ENCODE data around the gene GLI2.

Gene GLI2

DNA sequence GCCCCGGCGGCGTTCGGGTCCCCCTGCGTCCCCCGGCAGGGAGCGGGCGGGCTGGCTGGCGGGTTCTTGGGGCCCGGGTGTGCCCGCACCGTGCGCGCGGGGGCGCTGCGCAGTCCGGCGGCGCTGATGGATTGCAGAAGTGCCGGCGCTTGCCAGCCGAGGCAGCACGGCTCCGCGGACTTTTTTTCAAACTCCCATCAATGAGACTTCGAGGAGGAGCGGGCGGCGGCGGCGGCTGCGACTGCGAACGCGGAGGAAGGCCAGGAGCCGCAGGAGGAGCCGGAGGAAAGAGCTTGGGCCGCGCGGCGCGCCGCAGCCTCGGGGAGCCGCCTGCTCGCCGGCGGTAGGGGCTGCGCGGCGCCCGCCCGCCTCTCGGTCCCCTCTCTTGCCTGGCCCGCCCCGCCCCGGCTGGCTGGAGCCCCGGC lies at the start of gene GLI2:
GLI2 (plus strand) TSS at position 123 of the 425 bp plus-strand sequence. CDS start 61,453 bp downstream, outside the sequence.
- DNase-seq = no peak

DNA sequence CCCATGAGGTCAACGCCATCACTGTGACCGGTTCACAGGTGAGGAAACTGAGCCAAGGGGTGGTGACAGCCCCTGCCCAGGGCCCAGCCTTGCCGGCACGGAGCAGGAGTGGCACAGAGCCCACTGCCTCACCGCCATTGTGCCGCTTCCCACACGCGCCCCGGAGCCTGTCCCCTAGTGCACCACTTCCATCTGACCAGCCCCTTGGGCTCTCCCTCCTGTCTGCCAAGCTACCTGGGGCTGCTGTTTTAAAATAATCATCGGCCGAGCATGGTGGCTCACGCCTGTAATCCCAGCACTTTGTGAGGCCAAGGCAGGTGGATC lies 49.7 kb upstream of the GLI2 start:
- no peak for DNase-seq

DNA sequence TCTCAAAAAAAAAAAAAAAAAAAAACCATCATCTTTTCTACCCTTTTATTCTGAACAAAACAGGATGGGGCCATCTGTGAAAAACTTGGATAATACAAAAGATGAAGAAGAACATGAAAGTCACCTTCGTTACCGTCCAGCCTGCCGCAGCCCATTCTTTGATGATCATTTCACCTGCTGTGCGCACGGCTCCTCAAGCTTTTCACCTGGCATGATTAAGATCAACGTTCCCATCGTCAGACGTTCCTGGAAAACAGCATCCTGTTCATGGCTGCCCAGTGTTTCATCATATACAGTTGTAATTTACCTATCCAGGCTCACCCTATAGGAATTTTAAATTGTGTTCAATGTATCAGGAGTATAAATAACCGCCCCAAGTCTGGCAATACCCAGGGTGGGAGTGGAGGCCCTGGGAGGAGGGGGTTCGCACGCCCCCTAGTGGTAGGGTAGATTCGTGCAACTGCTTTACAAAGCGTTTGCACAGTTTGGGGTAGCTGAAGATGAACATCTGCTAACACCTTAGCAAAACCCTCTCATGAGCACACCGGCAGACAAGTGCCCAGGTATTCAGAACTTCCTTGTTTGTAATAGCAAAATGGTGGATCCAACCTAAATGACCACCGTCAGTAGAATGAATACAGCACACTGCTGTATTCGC lies 49.0 kb upstream of the GLI2 start:
- DNase-seq = no peak

DNA sequence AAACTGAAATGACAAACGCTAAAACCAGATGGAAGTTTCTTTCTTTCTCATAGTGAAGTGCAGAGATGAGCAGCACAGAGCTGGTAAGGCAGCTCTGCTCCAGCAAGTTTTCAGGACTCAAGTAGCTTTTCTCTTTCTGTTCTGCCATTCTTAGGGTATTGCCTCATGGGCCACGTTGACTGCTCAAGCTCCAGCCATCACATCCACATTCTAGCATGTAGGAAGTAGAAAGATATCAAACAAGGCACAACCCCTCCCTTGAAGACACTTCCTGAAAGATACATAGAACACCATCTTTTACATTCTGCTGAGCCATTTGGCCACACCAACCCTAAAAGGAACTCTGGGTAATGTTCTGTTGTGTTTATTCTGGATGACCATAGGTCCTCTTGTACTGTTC lies 48.5 kb upstream of the GLI2 start:
- no peak for DNase-seq

DNA sequence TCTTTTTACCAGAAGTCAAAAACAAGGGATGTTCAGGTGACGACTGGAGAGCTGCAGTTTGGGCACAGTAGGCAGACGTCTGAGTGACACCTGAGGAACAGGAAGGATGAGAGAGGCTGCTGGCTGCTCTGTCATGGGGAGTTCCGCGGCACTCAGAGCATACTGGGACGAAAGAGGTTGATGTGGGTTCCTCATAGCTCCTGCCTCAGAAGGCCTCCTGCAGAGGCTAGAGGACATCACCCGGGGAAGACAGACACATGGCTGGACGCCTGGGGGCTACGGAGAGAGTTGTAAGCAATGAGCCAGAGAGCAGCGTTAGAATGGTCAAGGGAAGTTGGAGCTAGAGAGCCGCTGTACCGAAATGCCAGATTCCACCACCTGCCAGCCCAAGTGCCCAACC lies 45.1 kb upstream of the GLI2 start:
- no peak for DNase-seq

DNA sequence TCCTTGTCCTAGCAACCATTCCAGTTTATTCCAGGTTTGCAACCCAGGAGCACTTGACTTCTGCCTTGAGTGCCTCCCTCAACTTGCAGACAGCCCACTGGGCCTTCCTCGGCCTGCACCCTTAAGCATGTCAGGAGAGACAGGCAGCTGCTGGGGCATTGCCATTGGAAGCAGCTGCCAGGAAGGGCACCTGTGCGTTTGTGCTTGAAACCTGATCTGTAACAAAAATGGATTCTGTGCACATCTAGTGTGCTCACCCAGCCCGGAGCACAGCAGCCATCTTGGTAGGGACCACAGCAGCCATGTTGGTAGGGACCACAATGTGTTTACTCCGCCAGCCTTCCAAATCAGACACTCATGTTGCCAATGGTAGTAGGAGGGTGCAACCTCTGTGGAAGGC lies 44.3 kb upstream of the GLI2 start:
- DNase-seq = no peak

DNA sequence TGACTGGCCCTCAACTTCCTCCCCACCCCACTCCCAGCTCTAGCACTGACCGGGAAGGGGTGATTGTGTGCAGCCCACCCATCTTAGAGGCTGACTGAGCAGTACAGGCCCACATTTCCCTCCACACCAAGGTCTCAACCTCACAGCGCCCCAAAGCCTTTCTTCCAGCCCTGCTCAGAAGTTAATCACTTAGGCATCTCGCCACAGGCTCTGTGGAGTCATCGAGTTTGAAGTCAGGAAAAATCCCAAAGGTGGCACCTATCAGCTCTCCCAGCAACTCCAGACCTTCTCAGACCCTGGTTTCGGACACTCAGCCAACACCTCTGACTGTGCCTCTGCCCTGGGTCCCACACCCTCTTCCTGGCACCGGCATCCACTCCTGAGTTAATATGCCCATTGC lies 43.0 kb upstream of the GLI2 start:
- DNase-seq = no peak

DNA sequence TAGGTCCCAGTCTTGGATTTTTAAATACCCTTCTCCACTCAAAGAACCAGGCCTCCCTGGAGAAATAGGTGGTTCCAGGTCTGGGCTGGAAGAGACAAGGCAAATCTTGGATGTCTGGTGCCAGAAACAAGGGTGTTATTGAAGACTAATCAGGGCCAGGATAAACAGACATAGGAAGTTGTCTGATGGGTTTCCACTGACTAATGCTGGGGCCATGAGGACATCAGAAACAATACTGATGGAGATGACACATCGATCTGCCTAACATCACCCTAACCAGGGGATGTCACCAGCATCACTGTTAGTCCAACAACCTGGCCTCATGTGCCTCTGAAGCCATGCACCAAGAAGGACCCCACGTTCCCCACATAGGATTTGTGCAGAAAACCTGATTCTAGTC lies 42.5 kb upstream of the GLI2 start:
- no peak for DNase-seq

DNA sequence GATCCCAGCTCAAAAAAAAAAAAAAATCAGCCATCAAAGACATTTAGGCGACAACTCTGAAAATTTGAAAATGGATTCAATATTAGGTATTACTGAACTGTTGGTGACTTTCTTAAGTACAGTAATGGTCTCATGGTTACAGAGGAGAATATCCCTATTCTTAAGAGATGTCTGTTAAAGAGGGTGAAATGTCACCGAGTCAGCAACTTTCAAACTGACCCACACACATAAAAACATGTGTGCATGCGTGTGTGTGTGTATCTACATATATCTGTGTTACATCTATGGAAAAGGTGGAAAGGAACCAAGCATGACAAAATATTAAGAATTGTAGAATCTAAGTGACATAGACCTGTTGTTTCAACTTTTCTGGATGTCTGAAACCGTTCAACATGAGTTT lies 41.6 kb upstream of the GLI2 start:
- no peak for DNase-seq

DNA sequence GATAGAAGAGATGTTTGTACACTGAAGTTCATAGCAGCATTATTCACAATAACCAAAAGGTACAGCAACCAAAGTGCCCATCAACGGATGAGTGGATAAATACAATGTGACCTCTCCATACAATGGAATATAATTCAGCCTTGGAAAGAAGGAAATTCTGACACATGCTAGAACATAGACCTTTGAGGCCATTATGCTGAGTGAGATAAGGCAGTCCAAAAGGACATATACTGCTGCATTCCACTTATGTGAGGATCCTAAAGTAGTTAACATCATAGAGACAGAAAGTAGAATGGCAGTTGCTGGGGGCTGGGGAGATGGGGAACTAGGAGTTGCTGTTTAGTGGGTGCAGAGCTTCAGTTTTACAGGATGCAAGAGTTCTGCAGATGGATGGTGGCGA lies 38.2 kb upstream of the GLI2 start:
- DNase-seq = no peak

DNA sequence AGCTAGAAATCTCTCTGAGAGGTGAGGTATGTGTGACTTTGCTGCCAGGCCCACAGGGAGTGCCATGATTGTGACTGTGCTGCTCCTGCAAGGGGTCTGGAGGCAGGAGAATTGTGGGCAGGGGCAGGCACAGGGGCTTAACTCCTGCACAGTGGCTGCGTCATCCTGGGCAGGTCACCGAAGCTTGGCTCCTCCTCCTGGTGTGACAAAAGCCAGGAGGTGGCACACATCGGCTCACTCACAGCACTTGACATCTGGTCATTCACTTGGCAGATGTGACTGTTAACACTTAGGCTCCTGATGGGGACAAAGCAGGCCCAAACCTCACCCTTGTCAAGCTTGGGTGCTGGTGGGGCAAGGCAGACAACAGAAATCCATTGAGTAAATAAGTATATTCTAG lies 36.4 kb upstream of the GLI2 start:
- DNase-seq = no peak

DNA sequence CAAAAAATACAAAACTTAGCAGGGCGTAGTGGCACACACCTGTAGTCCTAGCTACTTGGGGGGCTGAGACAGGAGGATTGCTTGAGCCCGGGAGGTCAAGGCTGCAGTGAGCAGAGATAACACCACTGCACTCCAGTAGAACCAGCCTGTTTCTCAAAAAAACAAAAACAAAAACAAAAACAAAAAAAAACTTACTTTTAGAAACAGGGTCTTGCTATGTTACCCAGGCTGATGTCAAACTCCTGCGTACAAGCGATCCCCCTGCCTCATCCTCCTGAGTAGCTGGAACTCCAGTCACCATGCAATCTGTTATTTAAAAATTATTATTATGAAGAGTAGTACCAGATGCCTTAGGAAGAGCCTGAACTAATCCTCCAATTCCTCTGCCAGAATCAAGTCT lies 35.0 kb upstream of the GLI2 start:
- DNase-seq = no peak

DNA sequence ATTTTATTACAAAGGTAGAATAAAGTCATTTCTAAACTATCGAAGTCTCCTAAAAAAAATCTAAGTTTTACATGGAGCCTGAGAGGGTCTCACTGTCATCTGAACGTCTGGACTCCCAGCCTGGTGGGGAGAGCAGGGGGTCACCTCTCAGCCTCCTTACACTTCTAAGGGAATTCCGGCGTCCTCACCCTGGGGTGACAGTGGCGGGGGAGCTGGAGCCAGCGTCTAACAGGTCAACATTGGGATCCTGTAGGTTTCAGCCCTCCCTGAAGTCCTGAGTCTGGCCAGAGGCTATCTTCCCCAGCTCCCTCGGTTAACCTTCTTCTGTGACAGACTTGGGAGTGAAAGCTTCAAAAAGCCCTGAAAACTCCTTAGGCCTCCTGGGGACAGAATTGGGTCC lies 34.6 kb upstream of the GLI2 start:
- DNase-seq = no peak

DNA sequence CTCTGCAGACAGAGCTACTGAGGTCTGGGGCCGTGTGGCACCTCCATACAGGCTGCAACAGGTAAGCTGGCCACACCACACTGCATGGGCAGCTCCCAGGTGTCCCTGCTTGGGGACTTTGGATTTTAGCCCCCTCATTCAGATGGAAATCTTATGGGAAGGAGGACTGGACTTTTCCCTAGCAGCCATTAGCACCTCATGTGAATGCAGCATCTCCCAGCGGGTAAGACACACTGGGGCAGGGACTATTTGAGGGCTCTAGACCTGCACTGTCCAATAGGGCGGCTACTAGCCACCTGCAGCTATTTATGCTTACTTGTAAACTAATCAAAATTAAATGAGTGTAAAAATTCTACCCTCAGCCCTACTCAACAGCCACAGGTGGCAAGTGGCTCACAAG lies 34.2 kb upstream of the GLI2 start:
- DNase-seq = no peak

DNA sequence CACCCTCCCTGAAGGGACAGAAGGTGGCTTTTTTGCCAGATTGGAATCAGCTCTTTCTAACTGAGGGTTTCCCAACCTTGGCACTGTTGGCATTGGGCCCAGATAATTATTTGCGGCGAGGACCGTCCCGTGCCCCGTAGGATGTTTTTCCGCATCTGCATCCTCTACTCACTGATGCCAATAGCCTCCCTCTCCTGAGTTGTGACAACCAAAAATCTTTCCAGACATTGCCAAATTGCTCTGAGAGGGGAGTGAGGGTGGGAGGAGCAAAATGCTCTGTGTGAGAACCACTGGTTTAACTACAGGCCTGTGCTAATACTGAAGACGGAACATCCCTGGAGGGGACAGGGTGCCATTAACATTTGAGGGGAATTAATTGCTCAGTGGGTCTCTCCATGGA lies 33.6 kb upstream of the GLI2 start:
- DNase-seq = no peak

DNA sequence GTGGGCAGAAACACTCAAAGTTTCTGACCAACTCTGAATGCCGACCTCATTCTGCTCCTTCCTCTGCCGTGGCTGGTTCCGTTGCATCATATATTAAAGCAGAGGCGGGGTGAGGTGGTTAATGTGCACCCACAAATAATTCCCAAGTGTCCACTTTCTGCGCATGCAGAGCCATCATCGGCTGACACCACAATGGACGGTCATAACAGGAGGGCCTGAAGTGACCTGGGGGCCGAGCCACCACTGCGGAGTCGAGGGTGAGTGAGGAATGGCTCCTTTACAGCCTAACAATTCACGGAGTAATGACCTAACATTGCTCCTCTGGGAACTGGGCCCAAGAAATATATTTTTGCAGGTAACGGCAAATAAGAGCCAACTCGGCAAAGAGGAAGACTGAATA lies 32.9 kb upstream of the GLI2 start:
- DNase-seq = no peak

DNA sequence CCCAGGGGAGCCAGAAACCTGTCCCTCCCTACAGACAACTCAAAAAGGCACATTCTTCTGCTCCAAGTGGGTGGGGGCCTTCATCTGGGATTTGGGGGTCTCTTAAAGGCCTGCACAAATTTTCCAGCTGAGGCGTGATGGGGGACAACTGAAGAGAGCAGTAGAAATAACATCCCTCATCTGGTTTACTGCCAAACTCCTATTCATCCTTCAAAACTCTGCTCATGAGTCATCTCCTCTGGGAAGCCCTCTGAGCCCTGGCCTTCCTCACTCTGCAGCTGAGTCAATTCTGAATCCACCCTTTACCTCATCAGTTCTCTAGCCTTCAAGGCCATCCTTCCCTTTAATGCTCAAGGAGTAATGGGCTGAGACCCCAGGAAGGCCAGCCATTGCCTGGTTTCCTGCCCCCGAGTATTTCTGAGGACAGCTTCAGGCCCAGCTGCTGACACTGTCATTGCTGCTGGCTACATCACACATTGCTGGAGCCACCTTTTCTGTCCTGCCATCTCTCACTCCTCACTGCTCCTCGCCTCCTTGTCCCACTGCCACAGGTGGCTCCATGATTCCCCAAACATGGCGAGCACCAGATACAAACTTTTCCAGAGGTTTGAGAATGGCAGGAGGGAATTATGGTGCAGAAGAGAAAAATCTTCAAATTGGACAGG lies 32.2 kb upstream of the GLI2 start:
- no peak for DNase-seq

DNA sequence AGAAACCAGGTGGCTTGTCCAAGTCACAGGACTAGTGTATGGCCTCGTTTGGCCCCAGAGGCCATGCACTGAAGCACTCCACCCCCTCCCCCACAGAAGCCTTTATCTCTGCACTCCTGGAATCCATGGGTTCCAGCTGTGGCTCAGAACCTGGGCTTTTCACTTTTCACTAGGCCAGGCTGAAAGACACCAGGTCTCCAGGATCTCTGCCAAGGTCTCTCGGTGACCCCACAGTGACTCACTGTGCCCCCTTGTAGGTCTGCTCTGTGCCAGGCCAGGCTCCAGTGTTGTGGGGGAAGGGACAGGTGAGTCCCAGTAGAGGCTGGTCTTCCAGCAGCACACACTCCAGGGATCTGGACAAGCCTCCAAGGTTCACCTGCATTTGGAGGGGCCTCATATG lies 31.0 kb upstream of the GLI2 start:
- no peak for DNase-seq

DNA sequence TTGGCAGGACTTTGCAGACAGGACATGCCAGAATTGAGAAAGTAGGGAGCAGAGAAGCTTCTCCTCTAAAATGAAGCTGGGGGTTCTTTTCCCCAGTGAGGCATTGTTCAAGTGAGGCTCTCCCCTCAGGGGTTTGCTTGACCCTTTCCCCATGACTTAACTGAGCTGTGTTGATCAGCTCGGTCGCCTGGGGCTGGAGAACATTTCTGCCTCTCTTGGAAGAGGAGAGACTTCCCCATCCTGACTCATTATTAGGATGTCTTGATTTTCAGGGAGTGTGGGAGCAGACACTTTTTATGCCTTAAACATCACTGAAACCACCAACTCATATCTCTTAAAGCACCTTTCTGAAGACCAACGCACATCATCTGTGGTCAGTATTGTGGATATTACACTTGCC lies 27.9 kb upstream of the GLI2 start:
- no peak for DNase-seq

DNA sequence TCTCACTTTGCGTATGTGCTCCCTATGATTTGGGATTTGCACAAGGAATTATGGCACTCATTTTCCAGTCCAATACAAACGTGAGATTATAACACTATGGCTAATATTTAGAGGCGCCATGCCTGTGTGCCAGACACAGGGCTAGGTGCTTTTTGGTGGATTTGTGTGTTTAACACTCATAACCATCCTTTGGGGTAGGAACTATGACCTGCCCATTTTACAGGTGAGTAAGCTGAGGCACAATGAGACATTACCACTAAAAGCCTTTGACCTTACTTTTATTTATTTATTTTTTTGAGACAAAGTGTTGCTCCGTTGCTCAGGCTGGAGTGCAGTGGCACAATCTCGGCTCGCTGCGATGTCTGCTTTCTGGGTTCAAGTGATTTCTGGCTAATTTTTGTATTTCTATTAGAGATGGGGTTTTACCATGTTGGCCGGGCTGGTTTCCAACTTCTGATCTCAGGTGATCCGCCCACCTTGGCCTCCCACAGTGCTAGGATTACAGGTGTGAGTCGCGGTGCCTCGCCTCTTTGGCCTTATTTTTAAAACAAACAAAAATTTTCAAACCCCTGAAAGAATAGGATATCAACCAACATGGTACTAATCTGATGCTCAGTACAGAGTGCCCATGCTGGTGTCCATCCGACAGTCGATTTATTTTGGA lies 26.6 kb upstream of the GLI2 start:
- no peak for DNase-seq

DNA sequence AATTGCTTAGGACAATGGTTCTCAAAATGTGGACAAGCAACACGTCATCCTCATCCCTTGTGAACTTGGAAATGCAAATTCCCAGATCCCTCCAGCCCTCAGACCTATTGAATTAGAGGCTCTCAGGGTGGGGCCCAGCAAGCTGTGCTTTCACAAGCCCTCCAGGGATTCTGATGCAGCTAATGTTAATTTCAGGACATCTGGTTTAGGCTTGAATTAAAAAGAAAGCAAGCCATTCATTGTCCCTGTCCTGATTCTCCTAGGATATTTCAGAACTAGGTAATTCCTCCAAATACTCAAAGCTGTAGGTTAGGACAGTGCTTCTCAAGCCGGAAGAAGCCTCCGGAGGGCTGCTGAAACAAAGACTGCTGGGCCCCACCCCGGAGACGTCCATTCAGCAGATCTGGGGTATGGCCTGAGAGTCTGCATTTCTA lies 26.0 kb upstream of the GLI2 start:
- DNase-seq = no peak

DNA sequence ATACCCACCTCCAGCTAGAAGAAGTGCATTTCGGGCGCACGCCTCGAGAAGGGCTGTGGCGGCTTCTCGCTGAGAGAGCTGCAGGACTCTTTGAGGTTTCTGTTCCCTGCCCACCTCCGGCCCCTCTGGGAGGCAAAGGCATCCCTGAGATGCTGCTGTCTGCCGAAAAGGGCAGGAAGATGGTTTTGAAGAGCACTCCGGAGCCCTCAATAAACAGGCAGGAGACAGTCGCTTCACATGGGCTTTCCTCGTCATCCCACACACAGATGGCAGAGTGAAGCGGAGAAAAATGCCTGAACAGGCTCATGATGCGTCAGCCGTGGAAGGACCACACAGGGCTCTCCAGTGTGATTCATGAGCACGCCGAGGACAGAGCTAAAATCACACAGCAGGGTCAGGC lies 25.4 kb upstream of the GLI2 start:
- DNase-seq = no peak

DNA sequence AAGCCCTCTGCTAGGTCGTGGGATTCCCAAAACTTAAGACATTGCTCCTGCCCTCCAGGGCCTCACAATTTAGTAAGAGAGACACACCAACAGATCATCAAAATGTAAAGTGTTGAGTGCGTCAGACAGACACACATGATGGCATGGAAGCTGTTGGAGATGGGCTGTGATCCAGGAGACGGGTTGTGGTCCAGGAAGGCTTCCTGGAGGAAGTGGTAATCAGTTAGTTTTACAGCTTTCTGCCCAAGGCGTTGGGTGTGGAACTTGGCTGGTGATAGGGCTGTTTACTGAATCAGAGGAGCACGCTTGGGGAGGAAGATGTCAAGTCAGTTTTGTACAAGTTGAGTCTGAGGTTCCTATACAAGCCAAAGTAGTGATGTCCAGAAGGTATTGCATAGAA lies 24.0 kb upstream of the GLI2 start:
- DNase-seq = no peak

DNA sequence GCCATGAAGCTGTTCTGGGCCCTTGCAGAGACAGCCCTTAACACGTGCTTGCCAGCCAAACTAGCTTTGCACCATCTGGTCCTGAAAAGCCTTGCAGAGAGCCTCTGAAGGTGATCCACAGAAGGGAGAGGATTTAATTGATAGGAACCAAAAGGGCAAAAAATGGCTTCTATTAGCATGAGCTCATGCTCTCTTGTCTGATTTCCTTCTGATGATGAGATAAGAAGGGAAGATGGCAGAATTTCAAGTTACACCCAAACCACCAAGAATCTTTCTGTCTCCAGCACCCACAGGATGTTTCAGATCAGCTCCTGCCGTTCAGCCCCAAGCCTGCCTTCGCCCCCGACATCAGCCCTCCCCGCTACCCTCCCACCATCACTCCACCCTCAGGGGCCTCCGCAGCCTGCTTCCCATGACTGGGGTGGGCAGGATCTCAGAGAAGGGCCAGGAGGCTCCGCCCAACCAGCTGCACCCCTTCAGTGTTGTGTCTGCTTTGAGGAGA lies 23.4 kb upstream of the GLI2 start:
- no peak for DNase-seq

DNA sequence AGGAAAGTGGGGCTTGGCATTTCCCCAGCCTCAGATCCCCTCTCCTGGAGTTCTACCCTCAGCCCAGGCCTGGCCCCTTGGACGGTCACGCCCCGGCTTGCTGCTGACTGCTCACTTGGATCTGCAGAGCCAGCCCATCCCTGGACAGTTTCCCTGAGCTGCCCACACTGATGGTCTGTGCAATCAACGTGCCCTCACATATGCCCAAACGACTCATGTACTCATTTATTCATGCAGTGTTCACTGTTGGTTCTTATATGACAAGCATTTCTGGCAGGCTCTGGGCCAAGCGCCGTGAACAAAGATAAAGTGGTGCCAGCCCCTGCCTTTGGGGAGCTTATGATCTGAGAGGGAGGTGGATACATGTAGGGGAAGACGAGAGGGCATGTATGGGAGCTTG lies 20.3 kb upstream of the GLI2 start:
- DNase-seq = no peak

Data from CD4-positive, alpha-beta T cell treated with Interleukin-17A for 1 hour (primary cell).